Gastroesophageal sphincter (tissue), 3 donors: ENCODE data around the gene FKBP1B.

Experiments
- CTCF ChIP-seq, 4 experiments: fragments of 200-600 bp in 2 of 4; fragments of 450-650 bp in 2 of 4; sonication (generic) in 1 of 4; IDR thresholded peaks; one replicate each; pipeline ENCODE4 v1.5.1; 2017 to 2019; ENCODE audit warnings: antibody characterized with exemption in 4 of 4, mild to moderate bottlenecking in 2 of 4, moderate library complexity in 2 of 4
- EP300 ChIP-seq: sonication (generic); formaldehyde crosslinking; IDR thresholded peaks from one replicate; pipeline ENCODE4 v1.6.1; 2017; ENCODE audit warnings: antibody characterized with exemption, mild to moderate bottlenecking
- POLR2A ChIP-seq, 2 donors: fragments of 450-650 bp; IDR thresholded peaks; one replicate each; pipeline ENCODE4 v1.6.1; 2017; ENCODE audit warnings: antibody characterized with exemption in 2 of 2, mild to moderate bottlenecking in 2 of 2, moderate library complexity in 1 of 2
- POLR2AphosphoS5 ChIP-seq: sonication (generic); formaldehyde crosslinking; IDR thresholded peaks from one replicate; pipeline ENCODE4 v1.6.1; 2017; ENCODE audit warnings: antibody characterized with exemption

- TF ChIP-seq POLR2AphosphoS5, result no peak
- TF ChIP-seq POLR2A (IDR thresholded peaks at IDR 0.05), result no peak
- no peak for TF ChIP-seq CTCF (IDR thresholded peaks at IDR 0.05)
- no peak for TF ChIP-seq EP300
Observed at GRCh38 chr2:24106786-24107185, 57.2 kb downstream of the FKBP1B start.
